HG03520 (cell line): ENCODE measurements around the gene PSMC3.

Experiments used
- ATAC-seq: cut with Tn5 transposase; IDR thresholded peaks from one replicate; pipeline ENCODE4 v1.9.1; 2021; ENCODE audit warnings: mild to moderate bottlenecking, moderate library complexity; ENCODE audit not compliant: unreplicated experiment

The PSMC3 gene

GRCh38 chr11:47426062-47426956 lies at the start of gene PSMC3:
PSMC3 (minus strand) TSS chr11:47426439; CDS start chr11:47426279, 160 bp downstream.
- ATAC-seq: peak; percentile 94

- no peak for ATAC-seq
These were observed 44.4 kb upstream of the PSMC3 start for GRCh38 chr11:47470671-47471070.

DNA sequence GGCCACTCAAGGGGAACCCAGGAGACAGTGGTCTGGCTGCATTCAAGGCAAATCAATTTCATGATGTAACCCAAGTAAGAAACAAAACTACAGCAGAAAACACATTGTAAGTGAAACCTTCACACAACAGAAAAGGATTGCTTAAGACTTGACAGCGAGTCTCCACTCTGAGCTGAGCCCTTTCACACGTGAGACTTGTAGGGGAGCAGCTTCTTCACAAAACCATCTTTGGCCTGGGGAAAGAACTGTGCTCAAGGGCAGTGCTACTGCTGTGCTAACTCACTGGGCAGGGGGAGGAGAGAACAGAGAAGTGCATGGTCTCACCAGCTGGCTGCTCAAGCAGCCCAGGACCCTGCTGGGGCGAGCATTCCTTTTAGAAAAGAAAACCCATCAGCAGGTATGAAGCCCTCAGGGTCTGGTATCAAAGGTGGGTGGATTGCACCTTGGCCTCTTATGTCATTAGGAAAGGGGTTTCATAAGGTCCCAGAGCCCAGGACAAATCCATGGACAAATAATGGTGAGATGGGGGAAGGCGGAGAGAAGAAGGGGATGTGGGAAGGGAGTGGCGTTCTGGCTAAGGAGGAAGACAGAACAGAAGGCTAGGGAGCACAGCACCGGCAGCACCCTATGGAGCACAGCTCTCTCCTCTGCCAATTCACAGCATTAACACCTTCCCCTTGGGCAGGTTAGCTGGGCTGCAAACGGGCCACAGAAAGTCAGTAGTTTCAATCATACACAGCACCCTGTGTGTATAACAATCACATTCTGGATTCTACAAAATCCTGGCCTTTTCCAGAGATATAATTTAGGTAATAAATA lies 43.3 kb upstream of the PSMC3 start:
- ATAC-seq: no peak

GRCh38 chr11:47468598-47469214 lies 42.5 kb upstream of the PSMC3 start:
- no peak for ATAC-seq

DNA sequence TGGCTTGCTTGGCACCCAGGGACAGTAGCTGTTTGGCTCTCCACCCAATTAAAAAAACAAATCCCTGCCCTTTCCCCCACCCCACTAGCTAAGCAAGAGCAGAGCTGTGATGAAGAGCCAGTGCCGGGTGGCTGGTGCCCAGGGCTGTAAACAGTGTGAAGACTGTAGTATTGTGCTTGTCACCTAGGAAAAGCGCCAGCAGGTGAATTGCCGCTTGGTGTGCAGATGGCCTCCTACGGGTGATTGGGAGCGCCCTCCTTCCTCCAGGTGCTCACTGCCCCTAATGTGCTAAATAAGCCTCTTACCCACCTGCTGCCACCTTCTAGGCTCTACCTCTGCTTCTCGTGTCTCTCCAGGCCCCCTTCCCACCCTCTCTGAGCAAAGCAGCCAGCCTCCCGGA lies 41.1 kb upstream of the PSMC3 start:
- no peak for ATAC-seq

GRCh38 chr11:47466701-47467250 lies 40.5 kb upstream of the PSMC3 start:
- ATAC-seq: no peak

DNA sequence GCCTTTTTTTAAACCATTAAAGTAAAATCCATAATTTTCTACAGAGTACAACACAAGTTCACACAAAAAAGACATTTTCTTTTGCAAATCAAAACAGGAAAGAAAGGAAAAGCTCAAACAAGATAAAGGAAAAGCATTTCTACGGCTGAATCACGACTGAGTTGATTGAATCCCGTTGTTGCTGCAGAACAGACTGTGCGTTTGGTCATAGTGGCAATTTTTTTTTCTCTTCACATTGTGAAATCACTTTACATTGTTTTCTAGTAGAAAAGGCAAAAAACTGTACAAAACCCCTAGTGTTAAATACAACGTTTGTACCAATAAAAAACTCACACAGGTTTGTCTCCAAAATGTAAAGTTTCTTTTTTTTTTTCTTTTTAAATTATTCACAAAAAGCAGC lies 40.0 kb upstream of the PSMC3 start:
- ATAC-seq: no peak

DNA sequence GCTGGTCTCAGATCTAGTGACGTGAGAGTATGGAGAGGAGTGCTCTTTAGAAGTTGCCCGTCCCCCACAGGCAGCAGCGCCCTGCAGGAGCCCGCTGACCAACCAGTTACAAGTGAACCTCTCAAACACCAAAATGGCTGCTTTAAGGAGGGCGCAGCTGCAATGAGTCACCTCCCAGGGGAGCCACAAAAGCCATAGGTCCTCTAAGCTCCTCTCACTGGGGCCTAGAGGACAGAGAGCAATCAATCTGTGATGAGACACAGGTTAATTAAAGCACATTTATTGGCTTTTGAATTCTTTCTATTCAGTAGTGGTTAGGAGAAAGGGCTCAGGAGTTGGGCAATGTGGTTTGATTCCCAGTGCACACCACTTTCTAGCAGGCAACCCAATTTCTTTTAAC lies 38.2 kb upstream of the PSMC3 start:
- no peak for ATAC-seq

- no peak for ATAC-seq
These were observed 35.6 kb upstream of the PSMC3 start for GRCh38 chr11:47461876-47462275.

DNA sequence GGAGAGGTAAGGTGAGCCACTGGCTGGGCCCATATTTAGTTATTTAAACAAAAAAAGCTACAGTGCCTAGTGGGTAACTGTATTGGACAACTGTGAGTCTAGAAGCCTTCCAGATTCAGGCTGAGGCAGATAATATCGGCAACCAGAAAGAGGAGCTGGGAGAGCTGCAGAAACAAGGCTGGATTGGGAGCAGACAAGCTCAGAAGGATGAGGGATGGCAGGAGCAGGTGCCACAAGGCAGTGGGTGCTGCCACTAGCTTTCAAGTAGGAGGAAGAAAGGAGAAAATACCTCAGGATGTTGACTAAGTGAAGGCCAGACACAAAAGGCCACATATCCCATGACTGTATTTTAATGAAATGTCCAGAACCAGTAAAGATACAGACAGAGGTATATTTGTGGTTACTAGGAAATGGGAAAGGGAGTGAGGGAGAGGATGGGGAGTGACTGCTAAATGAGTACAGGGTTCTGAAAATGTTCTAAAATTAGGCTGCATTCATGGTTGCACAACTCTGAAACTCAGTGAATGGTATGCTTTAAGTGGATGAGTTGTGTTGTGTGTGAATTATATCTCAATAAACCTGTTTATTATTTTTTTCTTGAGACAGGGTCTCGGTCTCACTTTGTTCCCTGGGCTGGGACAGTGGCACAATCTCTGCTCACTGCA lies 34.5 kb upstream of the PSMC3 start:
- ATAC-seq: no peak

DNA sequence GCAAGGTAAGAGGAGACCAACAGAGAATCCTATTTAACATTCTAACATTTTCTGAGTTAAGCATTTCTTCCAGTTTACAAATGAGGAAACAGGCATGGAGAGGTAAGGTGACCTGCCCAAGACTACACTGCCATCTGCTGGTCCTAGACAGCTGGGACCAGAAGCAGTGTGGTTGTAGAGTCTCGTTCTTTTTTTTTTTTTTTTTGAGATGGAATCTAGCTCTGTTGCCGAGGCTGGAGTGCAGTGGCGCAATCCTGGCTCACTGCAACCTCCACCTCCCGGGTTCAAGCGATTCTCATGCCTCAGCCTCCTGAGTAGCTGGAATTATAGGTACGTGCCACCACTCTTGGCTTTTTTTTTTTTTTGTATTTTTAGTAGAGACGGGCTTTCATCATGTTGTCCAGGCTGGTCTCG lies 28.0 kb upstream of the PSMC3 start:
- ATAC-seq: peak; percentile 81

- no peak for ATAC-seq
These were observed 27.1 kb upstream of the PSMC3 start for GRCh38 chr11:47453365-47453764.

- no peak for ATAC-seq
These were observed 25.8 kb upstream of the PSMC3 start for GRCh38 chr11:47451990-47452389.

GRCh38 chr11:47451436-47451835 lies 25.2 kb upstream of the PSMC3 start:
- ATAC-seq: no peak

GRCh38 chr11:47449541-47449940 lies 23.3 kb upstream of the PSMC3 start:
- ATAC-seq: no peak

- no peak for ATAC-seq
These were observed 22.6 kb upstream of the PSMC3 start, which contains the start of gene RAPSN for GRCh38 chr11:47448566-47449427. RAPSN (minus strand) TSS chr11:47449136; CDS start chr11:47448964, 172 bp downstream.

DNA sequence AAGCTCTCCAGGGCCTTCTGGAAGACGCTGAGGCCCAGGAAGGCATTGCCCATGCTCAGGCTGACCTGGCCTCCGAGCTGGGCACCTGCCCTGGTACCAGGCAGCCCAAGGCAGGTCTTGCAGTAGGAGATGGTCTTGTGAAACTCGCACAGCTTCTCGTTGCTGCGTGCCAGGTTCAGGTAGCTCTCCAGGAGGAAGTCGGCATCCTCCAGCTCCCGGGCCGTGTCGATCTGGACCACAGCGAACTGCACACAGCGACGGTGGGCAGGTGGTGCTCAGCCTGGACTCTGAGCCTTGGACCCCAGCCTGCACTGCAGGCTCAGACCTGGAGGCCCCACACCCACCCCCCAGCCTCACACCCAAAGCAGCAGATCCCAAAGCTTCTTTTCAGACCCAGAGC lies 21.7 kb upstream of the PSMC3 start:
- no peak for ATAC-seq

GRCh38 chr11:47446833-47447232 lies 20.6 kb upstream of the PSMC3 start:
- ATAC-seq: no peak

GRCh38 chr11:47445840-47446239 lies 19.6 kb upstream of the PSMC3 start:
- ATAC-seq: no peak

DNA sequence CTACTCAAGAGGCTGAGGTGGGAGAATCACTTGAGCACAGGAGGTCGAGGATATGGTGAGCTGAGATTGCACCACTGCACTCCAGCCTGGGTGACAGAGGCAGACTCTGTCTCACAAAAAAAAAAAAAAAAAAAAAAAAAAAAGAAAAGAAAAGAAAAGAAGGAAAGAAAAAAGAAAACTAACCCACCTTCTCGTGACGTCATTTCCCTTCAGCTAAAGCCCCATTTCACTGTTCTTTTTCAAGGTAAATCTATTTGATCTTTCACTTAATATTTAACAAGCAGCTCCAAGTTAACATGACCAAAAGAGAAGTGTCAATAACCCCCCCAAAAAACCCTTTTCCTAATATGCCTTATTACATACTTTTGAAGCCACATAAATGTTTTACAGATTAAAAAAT lies 17.6 kb upstream of the PSMC3 start:
- ATAC-seq: no peak
